GM21619 (cell line): Measurements from ENCODE around the gene HMHB1.

ENCODE experiments used
- ATAC-seq: cut with Tn5 transposase; IDR thresholded peaks from one replicate; pipeline ENCODE4 v1.9.1; 2021; ENCODE audit not compliant: unreplicated experiment

Gene HMHB1

GRCh38 chr5:143865426-143866025 lies 53.6 kb downstream of the HMHB1 start:
- ATAC-seq: no peak
